Measurements from ENCODE around the gene CRABP2. TPM values are rescaled to one million over a fixed set of nuclear protein-coding genes. Genes with fewer than 3 reads are reported as not detected.

Gene CRABP2
- total and polyA plus RNA-seq, 5 experiments from 2014 or later, result 0.44 to 2.9 TPM; not detected in 3

GRCh38 chr1:156662005-156662799 is 43.2 kb downstream of the CRABP2 start:
- POLR2A ChIA-PET, result no interaction called here
- Mint-ChIP-seq H3K4me1 (peaks cover 29 to 67% (median 45%) of the 10 kb centered on the region in 4 donors), H3K9me3 (no peaks in the 10 kb centered on the region), H3K27ac (peak overlapping the region in 2 of 10 donors; percentile 29 to 53), H3K27me3 (peaks cover 3 to 10% (median 6%) of the 10 kb centered on the region in 5 donors), H3K36me3 (no peaks in the 10 kb centered on the region), H3K4me3 (peak overlapping the region in 2 of 10 donors; percentile 1 to 36)
- DNase-seq, result no peak
- no peak for ATAC-seq

- Mint-ChIP-seq H3K4me1 (peaks cover 34 to 75% (median 57%) of the 10 kb centered on the region in 4 donors), H3K36me3 (no peaks in the 10 kb centered on the region), H3K27ac (peak overlapping the region in 2 of 10 donors; percentile 8 to 73), H3K27me3 (peaks cover 11 to 20% (median 19%) of the 10 kb centered on the region in 5 donors), H3K9me3 (no peaks in the 10 kb centered on the region), H3K4me3 (peak overlapping the region in 2 of 10 donors; percentile 22 to 31)
- DNase-seq, result no peak
- no peak for ATAC-seq
- POLR2A ChIA-PET, result no interaction called here
Observed at GRCh38 chr1:156660752-156661112, 44.7 kb downstream of the CRABP2 start.

- H3K27ac Mint-ChIP-seq, result peak overlapping the region; percentile 27 to 87 (median 64)
- POLR2A ChIA-PET, result interaction anchor here (1.4 kb wide), 1 partner anchor 46 kb away, joined by 4 read pairs; no protein-coding TSS in a partner anchor
- H3K4me1 Mint-ChIP-seq, result peaks cover 33 to 71% (median 57%) of the 10 kb centered on the region in 4 donors
Observed at GRCh38 chr1:156659988-156660751, 45.2 kb downstream of the CRABP2 start.

GRCh38 chr1:156659661-156659987 is 45.8 kb downstream of the CRABP2 start:
- DNase-seq, result no peak
- Mint-ChIP-seq H3K27me3 (peaks cover 19 to 31% (median 29%) of the 10 kb centered on the region in 5 donors), H3K9me3 (no peaks in the 10 kb centered on the region), H3K36me3 (no peaks in the 10 kb centered on the region), H3K27ac (peak overlapping the region in 9 of 10 donors; percentile 12 to 87 (median 65)), H3K4me3 (peak overlapping the region; percentile 6 to 83 (median 52)), H3K4me1 (peaks cover 33 to 68% (median 57%) of the 10 kb centered on the region in 4 donors)
- ATAC-seq, result no peak
- POLR2A ChIA-PET, result interaction anchor here (1.4 kb wide), 1 partner anchor 47 kb away, joined by 4 read pairs; no protein-coding TSS in a partner anchor

More at GRCh38 chr1:156659988-156660751, 45.2 kb downstream of the CRABP2 start:
- DNase-seq (peak; percentile 82 to 98 (median 90)), ATAC-seq (peak; percentile 85 to 89)
- Mint-ChIP-seq H3K4me3 (peak overlapping the region; percentile 25 to 83 (median 52)), H3K27me3 (peaks cover 16 to 26% (median 23%) of the 10 kb centered on the region in 5 donors), H3K9me3 (no peaks in the 10 kb centered on the region), H3K36me3 (no peaks in the 10 kb centered on the region)

- Mint-ChIP-seq H3K4me1 (peaks cover 31 to 64% (median 57%) of the 10 kb centered on the region in 4 donors), H3K27me3 (peaks cover 24 to 37% (median 34%) of the 10 kb centered on the region in 5 donors), H3K36me3 (peaks cover 0 to 2% (median 0%) of the 10 kb centered on the region in 3 donors), H3K27ac (peak overlapping the region in 4 of 10 donors; percentile 13 to 87 (median 52)), H3K4me3 (peak overlapping the region in 5 of 10 donors; percentile 36 to 84 (median 50)), H3K9me3 (no peaks in the 10 kb centered on the region)
- POLR2A ChIA-PET, result interaction anchor here (1.4 kb wide), 1 partner anchor 47 kb away, joined by 4 read pairs; no protein-coding TSS in a partner anchor
- DNase-seq, result no peak
- no peak for ATAC-seq
Observed at GRCh38 chr1:156658945-156659574, 46.3 kb downstream of the CRABP2 start.

- peaks cover 0 to 2% (median 0%) of the 10 kb centered on the region in 3 donors for H3K36me3 Mint-ChIP-seq
- ATAC-seq (no peak), DNase-seq (no peak)
- POLR2A ChIA-PET, result no interaction called here
- H3K9me3 Mint-ChIP-seq, result no peaks in the 10 kb centered on the region
- H3K4me3 Mint-ChIP-seq, result peak overlapping the region in 4 of 10 donors; percentile 7 to 84 (median 39)
- peaks cover 31 to 63% (median 57%) of the 10 kb centered on the region in 4 donors for H3K4me1 Mint-ChIP-seq
- H3K27ac Mint-ChIP-seq, result no peak overlapping the region
- peaks cover 29 to 42% (median 39%) of the 10 kb centered on the region in 5 donors for H3K27me3 Mint-ChIP-seq
Observed at GRCh38 chr1:156658496-156658895, 46.9 kb downstream of the CRABP2 start.

- POLR2A ChIA-PET, result interaction anchor here (1.3 kb wide), 1 partner anchor 70 kb away, joined by 3 read pairs; the partner anchor contains the start of genes ISG20L2 and METTL25B
- DNase-seq, result no peak
- H3K27me3 Mint-ChIP-seq, result peaks cover 36 to 49% (median 46%) of the 10 kb centered on the region in 5 donors
- peak overlapping the region in 5 of 10 donors; percentile 33 to 88 (median 72) for H3K27ac Mint-ChIP-seq
- peaks cover 31 to 60% (median 56%) of the 10 kb centered on the region in 4 donors for H3K4me1 Mint-ChIP-seq
- peak overlapping the region; percentile 71 to 90 (median 82) for H3K4me3 Mint-ChIP-seq
- no peak for ATAC-seq
- H3K36me3 Mint-ChIP-seq, result peaks cover 0 to 2% (median 0%) of the 10 kb centered on the region in 3 donors
- H3K9me3 Mint-ChIP-seq, result no peaks in the 10 kb centered on the region
Observed at GRCh38 chr1:156657741-156658319, 47.6 kb downstream of the CRABP2 start.

- DNase-seq (peak; percentile 49 to 78 (median 71)), ATAC-seq (peak; percentile 50 to 68)
- POLR2A ChIA-PET, result interaction anchor here (1.3 kb wide), 1 partner anchor 71 kb away, joined by 3 read pairs; the partner anchor contains the start of genes ISG20L2 and METTL25B
- H3K4me1 Mint-ChIP-seq, result peaks cover 32 to 56% (median 51%) of the 10 kb centered on the region in 4 donors
- H3K27me3 Mint-ChIP-seq, result peaks cover 38 to 57% (median 50%) of the 10 kb centered on the region in 5 donors
- H3K4me3 Mint-ChIP-seq, result peak overlapping the region; percentile 71 to 90 (median 82)
- peak overlapping the region in 6 of 10 donors; percentile 33 to 88 (median 68) for H3K27ac Mint-ChIP-seq
- H3K9me3 Mint-ChIP-seq, result no peaks in the 10 kb centered on the region
- peaks cover 0 to 2% (median 0%) of the 10 kb centered on the region in 3 donors for H3K36me3 Mint-ChIP-seq
Observed at GRCh38 chr1:156656806-156657740, 48.3 kb downstream of the CRABP2 start.

GRCh38 chr1:156655904-156656516 is 49.4 kb downstream of the CRABP2 start:
- Mint-ChIP-seq H3K9me3 (no peaks in the 10 kb centered on the region), H3K27ac (peak overlapping the region in 2 of 10 donors; percentile 33 to 48), H3K4me1 (peaks cover 28 to 47% (median 42%) of the 10 kb centered on the region in 4 donors), H3K27me3 (peaks cover 41 to 67% (median 55%) of the 10 kb centered on the region in 5 donors), H3K36me3 (peaks cover 0 to 2% (median 0%) of the 10 kb centered on the region in 3 donors), H3K4me3 (peak overlapping the region in 7 of 10 donors; percentile 24 to 84 (median 80))
- ATAC-seq (no peak), DNase-seq (no peak)
- POLR2A ChIA-PET, result no interaction called here

GRCh38 chr1:156655151-156655903 is 50.1 kb downstream of the CRABP2 start:
- no peaks in the 10 kb centered on the region for H3K9me3 Mint-ChIP-seq
- POLR2A ChIA-PET, result interaction anchor here (0.6 kb wide), 1 partner anchor 86 kb away, joined by 3 read pairs; no protein-coding TSS in a partner anchor
- H3K4me1 Mint-ChIP-seq, result peaks cover 23 to 40% (median 36%) of the 10 kb centered on the region in 4 donors
- peak overlapping the region in 1 of 10 donors; percentile 48 for H3K27ac Mint-ChIP-seq
- no peak for ATAC-seq
- H3K36me3 Mint-ChIP-seq, result peaks cover 0 to 2% (median 0%) of the 10 kb centered on the region in 3 donors
- peak in 1 of 10 donors; percentile 50 for DNase-seq
- H3K27me3 Mint-ChIP-seq, result peaks cover 43 to 74% (median 57%) of the 10 kb centered on the region in 5 donors
- H3K4me3 Mint-ChIP-seq, result peak overlapping the region in 4 of 10 donors; percentile 25 to 65 (median 44)
